Endothelial cell of umbilical vein (primary cell): ENCODE measurements around the gene ZBTB20. TPM values are rescaled to one million over a fixed set of nuclear protein-coding genes. Genes with fewer than 3 reads are reported as not detected.

ENCODE experiments used
- BruUV-seq: library from RNA; stranded (reverse); fragments of 400-500 nt; replicated peaks from 2 replicates; lab custom pipeline; 2021; lab: Mats Ljungman, UMichigan
- CTCF ChIA-PET: fragments of 300-600, 350-600 bp; sonication (Branson Sonifier 250); formaldehyde crosslinking; loops from one replicate; lab custom pipeline; 2021; ENCODE audit warnings: antibody characterized with exemption, inconsistent platforms; lab: Charles Lee
- POLR2A ChIA-PET: fragments of 300-600, 350-600 bp; sonication (Branson Sonifier 250); formaldehyde crosslinking; loops from one replicate; lab custom pipeline; 2021; ENCODE audit warnings: antibody characterized with exemption, inconsistent platforms; lab: Charles Lee
- DNase-seq: peaks from one replicate; pipeline ENCODE4 v3.0.0-alpha.2; 2011; ENCODE audit warnings: low read depth, low spot score
- FAIRE-seq: peaks from 2 replicates; lab custom pipeline; 2011; peaks lifted over from hg19 to GRCh38; lab: Jason Lieb, UNC
- H2AFZ ChIP-seq: 2 replicates; pipeline ENCODE4 v1.6.0; 2012; ENCODE audit warnings: low read depth, low read length, control low read depth, inconsistent platforms
- H3K27ac ChIP-seq: 2 replicates; pipeline ENCODE4 v1.5.1; 2011; ENCODE audit warnings: low read depth, mild to moderate bottlenecking, control low read depth, low read length, moderate library complexity; ENCODE audit not compliant: insufficient read depth
- H3K27me3 ChIP-seq, 2 experiments: 2 replicates each; pipeline versions ENCODE4 v1.6.0 to v1.6.1; 2011; ENCODE audit warnings: low read length in 2 of 2, mixed read lengths in 1 of 2; ENCODE audit not compliant: control insufficient read depth in 2 of 2, insufficient read depth in 2 of 2
- H3K36me3 ChIP-seq, 2 experiments: 2 replicates in 1 of 2; 3 replicates in 1 of 2; pipeline ENCODE4 v1.5.1; 2011; ENCODE audit warnings: low read length in 2 of 2, mild to moderate bottlenecking in 1 of 2, moderate library complexity in 1 of 2; ENCODE audit not compliant: control insufficient read depth in 2 of 2, insufficient read depth in 2 of 2; ENCODE audit errors: extremely low read depth in 1 of 2
- H3K4me1 ChIP-seq: 3 replicates; pipeline ENCODE4 v1.5.1; 2011; ENCODE audit warnings: mild to moderate bottlenecking, low read length; ENCODE audit not compliant: control insufficient read depth, insufficient read depth; ENCODE audit errors: extremely low read depth
- H3K4me2 ChIP-seq: 2 replicates; pipeline ENCODE4 v1.6.1; 2011; ENCODE audit warnings: low read length, control low read depth, mixed read lengths; ENCODE audit not compliant: insufficient read depth
- H3K4me3 ChIP-seq, 3 experiments: fragments of 200-600 bp in 1 of 3; sonication (generic), shearing (Covaris generic) in 1 of 3; replicated peaks in 1 of 3; 2 replicates each; pipeline ENCODE4 v1.5.1; 2011 to 2016; ENCODE audit warnings: control low read depth in 3 of 3, low read length in 3 of 3, mild to moderate bottlenecking in 2 of 3, inconsistent platforms in 1 of 3, low read depth in 1 of 3, moderate library complexity in 1 of 3; ENCODE audit not compliant: insufficient read depth in 1 of 3
- H3K79me2 ChIP-seq: 2 replicates; pipeline ENCODE4 v1.6.0; 2012; ENCODE audit warnings: low read length, inconsistent platforms; ENCODE audit not compliant: control insufficient read depth, insufficient read depth
- H3K9ac ChIP-seq: replicated peaks from 2 replicates; pipeline ENCODE3; 2011; ENCODE audit warnings: low read length, control low read depth; ENCODE audit not compliant: insufficient read depth; ENCODE audit errors: extremely low read depth
- H3K9me1 ChIP-seq: replicated peaks from 3 replicates; pipeline ENCODE4 v1.6.0; 2011; ENCODE audit warnings: mild to moderate bottlenecking, low read length; ENCODE audit not compliant: control insufficient read depth, insufficient read depth; ENCODE audit errors: extremely low read depth
- H3K9me3 ChIP-seq: replicated peaks from 2 replicates; pipeline ENCODE4 v1.5.1; 2012; ENCODE audit warnings: low read length, inconsistent platforms; ENCODE audit not compliant: control insufficient read depth, insufficient read depth
- H4K20me1 ChIP-seq: replicated peaks from 2 replicates; pipeline ENCODE3; 2011; ENCODE audit warnings: mild to moderate bottlenecking, low read length; ENCODE audit not compliant: control insufficient read depth, insufficient read depth; ENCODE audit errors: extremely low read depth
- EZH2 ChIP-seq: IDR thresholded peaks from 2 replicates; pipeline ENCODE4 v1.6.1; 2012; ENCODE audit warnings: borderline replicate concordance, low read depth, mild to moderate bottlenecking, moderate library complexity, low read length, inconsistent platforms; ENCODE audit not compliant: severe bottlenecking
- FOS ChIP-seq: IDR thresholded peaks from 2 replicates; pipeline ENCODE4 v1.6.1; 2011; ENCODE audit warnings: mild to moderate bottlenecking, low read length, moderate library complexity, borderline replicate concordance; ENCODE audit not compliant: insufficient read depth
- GATA2 ChIP-seq: IDR thresholded peaks from 2 replicates; pipeline ENCODE4 v1.7.0; 2011; ENCODE audit warnings: low read depth, mild to moderate bottlenecking, moderate library complexity, mixed read lengths, low read length; ENCODE audit not compliant: insufficient read length, insufficient read depth
- JUN ChIP-seq: IDR thresholded peaks from 2 replicates; pipeline ENCODE4 v1.6.1; 2011; ENCODE audit warnings: borderline replicate concordance, low read depth; ENCODE audit not compliant: insufficient read length, insufficient read depth
- MYC ChIP-seq: IDR thresholded peaks from one replicate; pipeline ENCODE4 v1.6.1; 2011; ENCODE audit warnings: mild to moderate bottlenecking, low read depth, low read length
- POLR2A ChIP-seq: IDR thresholded peaks from 2 replicates; pipeline ENCODE4 v1.6.1; 2012; ENCODE audit warnings: low read depth, mild to moderate bottlenecking, control low read depth, low read length
- POLR2AphosphoS5 ChIP-seq: IDR thresholded peaks from 2 replicates; pipeline ENCODE4 v1.6.1; 2012; ENCODE audit warnings: low read depth, mild to moderate bottlenecking, control low read depth, low read length, moderate library complexity; ENCODE audit not compliant: insufficient read depth
- dilution Hi-C: fragments of 300-500 bp; cut with MboI; formaldehyde crosslinking; loops from one replicate; pipeline ENCODE4 v1.15.0; 2019; ENCODE audit warnings: low sequenced_read_pairs; ENCODE audit not compliant: extremely low pct_ligation_motif_present
- intact Hi-C: fragments of 100-400 bp; cut with micrococcal nuclease; formaldehyde crosslinking; loops from one replicate; pipeline ENCODE4 v1.10.0; 2022
- polyA plus RNA-seq, 4 experiments: library from polyadenylated mRNA; depleted of rRNA in 3 of 4; stranded (reverse) in 3 of 4; unstranded in 1 of 4; fragments of >200 nt; gene quantifications; 2 replicates each; pipeline versions ENCODE4 v1.2.1 to v1.2.3, GENCODE V29; 2011 to 2012; ENCODE audit warnings: missing spikeins in 1 of 4
- total RNA-seq: library from RNA; stranded (reverse); gene quantifications from 2 replicates; pipeline ENCODE4 v1.2.3, GENCODE V29; 2021
- TF ChIP-seq, protein P1 (sequence below): IDR thresholded peaks from 2 replicates; pipeline ENCODE4 v1.6.1; 2011; ENCODE audit not compliant: insufficient read depth, insufficient read length
- TF ChIP-seq, protein P2 (sequence below), 2 donors: IDR thresholded peaks; 1 replicate in 1 of 2; 2 replicates in 1 of 2; pipeline ENCODE4 v1.5.1; 2011; ENCODE audit warnings: low read length in 2 of 2, mild to moderate bottlenecking in 2 of 2, moderate library complexity in 2 of 2, control low read depth in 1 of 2, inconsistent platforms in 1 of 2, low read depth in 1 of 2; ENCODE audit not compliant: insufficient read depth in 1 of 2; ENCODE audit errors: extremely low read depth in 1 of 2

ZBTB20 gene
- total and polyA plus RNA-seq, 2 donors (not counting 3 experiments of a cell fraction or from before 2014, with no cell fraction given): 2.1 to 20.5 TPM

GRCh38 chr3:114314282-114314681 is 832.8 kb downstream of the ZBTB20 start:
- CTCF ChIA-PET: interaction anchor here (1.6 kb wide), 1 partner anchor 15 kb away, joined by 5 read pairs; no protein-coding TSS in a partner anchor
- H3K36me3 ChIP-seq: peaks cover 0 to 2% of the 10 kb centered on the region in 2 experiments
- no TSS peak for BruUV-seq
- no peaks in the 10 kb centered on the region for H3K4me1 ChIP-seq
- no peak for DNase-seq
- FAIRE-seq: no peak
- no peaks in the 10 kb centered on the region for H3K27me3 ChIP-seq
- H4K20me1 ChIP-seq: no peaks in the 10 kb centered on the region
- intact Hi-C loops: loop anchor here (5.0 kb wide), 1 partner anchor 92 kb away; no protein-coding TSS in a partner anchor
- no peak overlapping the region for H2AFZ ChIP-seq
- H3K4me3 ChIP-seq: no peak overlapping the region
- no peaks in the 10 kb centered on the region for H3K9me3 ChIP-seq
- POLR2A ChIA-PET: no interaction called here
- dilution Hi-C loops: no loop called here
- no peak overlapping the region for H3K9ac ChIP-seq
- no peaks in the 10 kb centered on the region for H3K79me2 ChIP-seq
- no peaks in the 10 kb centered on the region for H3K9me1 ChIP-seq
- no peak overlapping the region for H3K4me2 ChIP-seq
- H3K27ac ChIP-seq: no peak overlapping the region
- TF ChIP-seq MYC (no peak), JUN (no peak), FOS (no peak), EZH2 (no peak), GATA2 (no peak)
- TF ChIP-seq, protein P1, sequence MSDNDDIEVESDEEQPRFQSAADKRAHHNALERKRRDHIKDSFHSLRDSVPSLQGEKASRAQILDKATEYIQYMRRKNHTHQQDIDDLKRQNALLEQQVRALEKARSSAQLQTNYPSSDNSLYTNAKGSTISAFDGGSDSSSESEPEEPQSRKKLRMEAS: no peak

DNA sequence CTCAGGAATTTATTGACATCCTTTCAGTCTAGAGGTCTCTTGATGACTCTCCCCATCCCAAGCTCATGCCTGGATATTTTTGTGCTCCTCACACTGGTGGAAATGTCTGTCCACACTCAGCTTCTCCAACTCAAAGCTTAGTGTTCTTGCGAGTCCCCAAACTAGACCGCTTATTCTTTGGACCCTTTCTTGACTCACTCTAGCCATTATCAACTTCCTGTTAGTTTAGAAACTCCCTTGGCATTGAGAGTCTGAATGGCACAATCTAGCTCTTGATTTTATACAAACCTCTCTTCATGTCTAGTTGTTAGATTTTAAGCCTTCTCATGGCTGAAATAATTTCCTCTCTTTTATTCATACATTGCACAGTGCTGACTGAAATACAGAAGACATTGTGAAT is 833.7 kb downstream of the ZBTB20 start:
- POLR2A ChIA-PET: no interaction called here
- Histone ChIP-seq H3K36me3 (peaks cover 0 to 2% of the 10 kb centered on the region in 2 experiments), H3K27ac (no peak overlapping the region), H3K79me2 (no peaks in the 10 kb centered on the region), H4K20me1 (no peaks in the 10 kb centered on the region), H3K9me1 (no peaks in the 10 kb centered on the region), H2AFZ (no peak overlapping the region), H3K9me3 (no peaks in the 10 kb centered on the region), H3K4me3 (no peak overlapping the region), H3K4me2 (no peak overlapping the region), H3K4me1 (no peaks in the 10 kb centered on the region), H3K27me3 (no peaks in the 10 kb centered on the region), H3K9ac (no peak overlapping the region)
- CTCF ChIA-PET: interaction anchor here (1.0 to 1.6 kb wide), 4 partner anchors 14 to 158 kb away, joined by 3 to 5 read pairs (median 4); no protein-coding TSS in a partner anchor
- dilution Hi-C loops: no loop called here
- DNase-seq (no peak), FAIRE-seq (no peak)
- TF ChIP-seq JUN (no peak), MYC (no peak), POLR2A (no peak), EZH2 (no peak), GATA2 (no peak), POLR2AphosphoS5 (no peak), FOS (no peak)
- TF ChIP-seq, protein P2, sequence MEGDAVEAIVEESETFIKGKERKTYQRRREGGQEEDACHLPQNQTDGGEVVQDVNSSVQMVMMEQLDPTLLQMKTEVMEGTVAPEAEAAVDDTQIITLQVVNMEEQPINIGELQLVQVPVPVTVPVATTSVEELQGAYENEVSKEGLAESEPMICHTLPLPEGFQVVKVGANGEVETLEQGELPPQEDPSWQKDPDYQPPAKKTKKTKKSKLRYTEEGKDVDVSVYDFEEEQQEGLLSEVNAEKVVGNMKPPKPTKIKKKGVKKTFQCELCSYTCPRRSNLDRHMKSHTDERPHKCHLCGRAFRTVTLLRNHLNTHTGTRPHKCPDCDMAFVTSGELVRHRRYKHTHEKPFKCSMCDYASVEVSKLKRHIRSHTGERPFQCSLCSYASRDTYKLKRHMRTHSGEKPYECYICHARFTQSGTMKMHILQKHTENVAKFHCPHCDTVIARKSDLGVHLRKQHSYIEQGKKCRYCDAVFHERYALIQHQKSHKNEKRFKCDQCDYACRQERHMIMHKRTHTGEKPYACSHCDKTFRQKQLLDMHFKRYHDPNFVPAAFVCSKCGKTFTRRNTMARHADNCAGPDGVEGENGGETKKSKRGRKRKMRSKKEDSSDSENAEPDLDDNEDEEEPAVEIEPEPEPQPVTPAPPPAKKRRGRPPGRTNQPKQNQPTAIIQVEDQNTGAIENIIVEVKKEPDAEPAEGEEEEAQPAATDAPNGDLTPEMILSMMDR (IDR thresholded peaks at IDR 0.05; ENCODE audit: extremely low read depth in 1 of 2, insufficient read depth in 1 of 2, low read depth in 1 of 2, low read length in 2 of 2): no peak
- TF ChIP-seq, protein P1: no peak
- intact Hi-C loops: loop anchor here (5.0 kb wide), 1 partner anchor 91 kb away; no protein-coding TSS in a partner anchor
- BruUV-seq: no TSS peak
